ENCODE results near the gene MESP1. TPM values are rescaled to one million over a fixed set of nuclear protein-coding genes. Genes with fewer than 3 reads are reported as not detected.
"Not testable (repeated sequence)": the region's sequence is repeated elsewhere in the genome, so short reads cannot be mapped to it uniquely, and the experiment has no call there.

Gene MESP1, protein sequence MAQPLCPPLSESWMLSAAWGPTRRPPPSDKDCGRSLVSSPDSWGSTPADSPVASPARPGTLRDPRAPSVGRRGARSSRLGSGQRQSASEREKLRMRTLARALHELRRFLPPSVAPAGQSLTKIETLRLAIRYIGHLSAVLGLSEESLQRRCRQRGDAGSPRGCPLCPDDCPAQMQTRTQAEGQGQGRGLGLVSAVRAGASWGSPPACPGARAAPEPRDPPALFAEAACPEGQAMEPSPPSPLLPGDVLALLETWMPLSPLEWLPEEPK
- total RNA-seq: 1 to 10 TPM; 2.3 to 4.0 TPM

DNA sequence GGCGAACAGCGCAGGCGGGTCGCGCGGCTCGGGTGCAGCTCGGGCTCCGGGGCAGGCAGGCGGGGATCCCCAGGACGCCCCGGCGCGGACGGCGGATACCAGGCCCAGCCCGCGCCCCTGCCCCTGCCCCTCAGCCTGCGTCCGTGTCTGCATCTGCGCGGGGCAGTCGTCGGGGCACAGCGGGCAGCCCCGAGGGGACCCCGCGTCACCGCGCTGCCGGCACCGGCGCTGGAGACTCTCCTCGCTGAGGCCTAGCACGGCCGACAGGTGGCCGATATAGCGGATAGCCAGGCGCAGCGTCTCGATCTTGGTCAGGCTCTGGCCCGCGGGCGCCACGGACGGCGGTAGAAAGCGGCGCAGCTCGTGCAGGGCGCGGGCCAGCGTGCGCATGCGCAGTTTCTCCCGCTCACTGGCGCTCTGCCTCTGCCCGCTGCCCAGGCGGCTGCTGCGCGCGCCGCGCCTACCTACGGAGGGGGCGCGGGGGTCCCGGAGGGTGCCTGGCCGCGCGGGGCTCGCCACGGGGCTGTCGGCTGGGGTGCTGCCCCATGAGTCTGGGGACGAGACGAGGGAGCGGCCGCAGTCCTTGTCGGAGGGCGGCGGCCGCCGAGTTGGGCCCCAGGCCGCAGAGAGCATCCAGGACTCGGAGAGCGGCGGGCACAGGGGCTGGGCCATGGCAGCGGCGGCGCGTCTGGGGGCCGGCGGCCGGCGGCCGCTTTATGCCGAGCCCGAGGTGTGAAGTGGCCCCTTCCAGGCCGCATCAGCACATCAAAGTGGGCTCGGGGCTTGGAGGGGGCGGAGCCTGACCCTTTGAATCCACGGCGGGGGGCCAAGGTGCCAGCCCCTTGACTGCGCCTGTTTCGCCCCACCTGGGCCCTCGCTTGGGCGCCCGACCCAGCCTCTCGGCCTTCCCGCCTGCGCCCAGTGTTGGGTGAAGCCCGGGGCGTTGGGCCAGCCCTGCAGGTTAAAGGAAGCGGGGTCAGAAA is at the start of gene MESP1:
MESP1 (minus strand) TSS at position 690 of the 983 bp plus-strand sequence; CDS start at position 672, 18 bp downstream.
- Mint-ChIP-seq H3K9me3 (no peaks in the 10 kb centered on the region), H3K27ac (peak within 1 kb of the TSS in 1 of 2 donors; percentile 49), H3K4me3 (peak within 1 kb of the TSS; percentile 83), H3K4me1 (ENCODE audit: low read depth in 2 of 2) (peaks cover 0 to 2% of the 10 kb centered on the region in 2 donors), H3K27me3 (peaks cover 7 to 15% of the 10 kb centered on the region in 2 donors), H3K36me3 (no peaks in the 10 kb centered on the region)
- DNase-seq (ENCODE audit: low spot score) (peak; percentile 95), ATAC-seq (peak; percentile 93 to 95)

DNA sequence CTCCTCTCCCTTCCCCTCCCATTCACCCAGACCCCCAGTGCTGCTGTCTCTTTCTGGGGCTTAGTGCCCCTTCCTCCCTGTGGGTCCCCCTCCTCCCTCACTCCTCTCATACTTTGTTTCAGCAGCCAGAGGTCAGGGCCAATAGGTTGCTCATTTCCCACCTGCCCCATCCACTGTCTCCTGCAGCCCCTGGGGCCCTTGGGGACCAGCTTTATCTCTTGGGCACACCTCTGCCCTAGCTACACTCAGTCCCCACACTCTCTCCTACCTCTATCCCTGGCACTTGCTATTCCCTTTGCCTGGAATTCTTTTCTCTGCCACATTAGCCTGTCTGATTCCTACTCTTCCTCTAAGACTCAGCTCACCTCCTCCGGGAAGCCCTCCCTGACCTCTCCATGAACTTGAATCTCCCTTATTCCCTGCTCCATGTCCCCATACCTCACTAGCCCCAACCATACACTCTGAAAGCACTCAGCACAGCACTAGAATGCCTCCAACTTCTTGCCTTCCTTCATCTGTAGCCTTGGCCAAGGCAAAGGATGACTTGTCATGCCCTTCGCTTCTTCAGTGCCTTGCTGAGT is 49.0 kb upstream of the MESP1 start:
- Mint-ChIP-seq H3K4me1 (ENCODE audit: low read depth in 2 of 2) (no peaks in the 10 kb centered on the region), H3K9me3 (no peaks in the 10 kb centered on the region), H3K27ac (no peak overlapping the region), H3K36me3 (no peaks in the 10 kb centered on the region), H3K4me3 (no peak overlapping the region), H3K27me3 (peaks cover 9 to 21% of the 10 kb centered on the region in 2 donors)
- no peak for DNase-seq (ENCODE audit: low spot score)
- no peak for ATAC-seq

DNA sequence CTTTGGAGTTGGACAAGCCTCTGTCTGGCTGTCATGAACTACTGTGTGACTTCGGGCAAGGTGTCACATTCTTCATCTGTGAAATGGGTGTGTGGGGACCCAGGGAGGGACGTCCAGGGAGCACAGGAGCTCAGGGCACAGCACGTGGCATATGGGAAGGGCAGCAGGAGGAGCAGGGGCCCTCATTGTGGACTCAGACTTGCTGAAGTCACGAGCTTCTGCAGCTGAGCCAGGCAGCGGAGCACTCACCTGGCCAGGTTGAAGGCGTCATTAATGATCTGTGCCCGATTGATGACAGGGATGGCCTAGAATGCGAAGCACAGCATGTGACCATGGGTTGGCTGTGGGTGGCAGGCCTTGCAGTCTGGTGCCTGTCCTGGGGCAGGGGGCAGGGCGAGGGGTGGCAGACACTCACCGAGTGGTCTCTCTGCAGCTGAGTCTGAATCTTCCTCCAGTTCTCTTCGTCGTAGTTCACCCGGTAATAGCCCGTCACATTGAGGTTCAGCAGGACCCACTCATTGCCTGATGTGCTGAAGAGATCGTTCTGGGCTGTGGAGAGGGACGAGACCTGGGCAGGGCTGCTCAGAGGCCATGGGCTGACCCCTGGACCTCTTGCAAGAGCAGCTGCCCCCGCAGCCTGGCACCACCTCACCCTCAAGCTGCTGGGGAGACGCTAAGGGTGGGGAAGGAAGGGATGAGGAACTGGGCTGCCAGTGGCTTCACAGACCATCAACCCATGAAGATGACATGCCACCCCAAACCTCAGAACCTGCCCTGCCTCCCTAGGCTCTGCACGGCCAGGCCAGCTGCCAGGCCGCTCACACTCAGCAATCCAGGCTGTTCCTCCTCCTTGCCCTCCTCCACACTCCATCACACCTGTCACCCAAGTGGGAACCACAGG is 48.2 kb upstream of the MESP1 start:
- H3K4me3 Mint-ChIP-seq: no peak overlapping the region
- no peak for ATAC-seq
- DNase-seq (ENCODE audit: low spot score): no peak
- H3K27ac Mint-ChIP-seq: no peak overlapping the region
- no peaks in the 10 kb centered on the region for H3K9me3 Mint-ChIP-seq
- no peaks in the 10 kb centered on the region for H3K4me1 Mint-ChIP-seq (ENCODE audit: low read depth in 2 of 2)
- no peaks in the 10 kb centered on the region for H3K36me3 Mint-ChIP-seq
- peaks cover 11 to 24% of the 10 kb centered on the region in 2 donors for H3K27me3 Mint-ChIP-seq

DNA sequence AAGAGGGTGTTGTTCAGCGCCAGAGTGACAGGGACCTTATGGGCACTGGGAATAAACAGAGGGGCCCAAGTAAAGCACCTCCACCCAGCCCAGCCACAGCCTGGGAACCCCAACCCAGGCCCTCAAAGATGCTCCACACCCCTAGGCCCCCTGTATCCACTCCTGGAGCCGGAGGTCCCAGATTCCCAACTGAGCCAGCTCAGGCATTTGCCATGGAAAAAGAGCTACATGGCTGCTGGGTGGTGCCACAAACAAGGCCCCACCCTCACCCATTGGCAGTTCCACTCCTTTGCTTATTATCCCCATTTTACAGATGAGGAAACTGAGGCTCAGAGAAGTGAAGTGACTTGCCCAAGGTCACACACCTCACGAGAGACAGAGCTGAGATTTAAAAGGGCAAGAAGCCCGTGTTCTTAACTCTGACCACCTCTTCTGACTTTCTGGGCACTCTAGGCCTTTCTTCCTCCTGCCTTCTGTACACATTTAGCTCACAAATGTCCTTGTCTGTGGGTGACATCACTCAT is 46.7 kb upstream of the MESP1 start:
- no peak for ATAC-seq
- DNase-seq (ENCODE audit: low spot score): no peak
- H3K36me3 Mint-ChIP-seq: no peaks in the 10 kb centered on the region
- H3K9me3 Mint-ChIP-seq: no peaks in the 10 kb centered on the region
- H3K4me1 Mint-ChIP-seq (ENCODE audit: low read depth in 2 of 2): no peaks in the 10 kb centered on the region
- no peak overlapping the region for H3K27ac Mint-ChIP-seq
- no peak overlapping the region for H3K4me3 Mint-ChIP-seq
- H3K27me3 Mint-ChIP-seq: peaks cover 11 to 24% of the 10 kb centered on the region in 2 donors

DNA sequence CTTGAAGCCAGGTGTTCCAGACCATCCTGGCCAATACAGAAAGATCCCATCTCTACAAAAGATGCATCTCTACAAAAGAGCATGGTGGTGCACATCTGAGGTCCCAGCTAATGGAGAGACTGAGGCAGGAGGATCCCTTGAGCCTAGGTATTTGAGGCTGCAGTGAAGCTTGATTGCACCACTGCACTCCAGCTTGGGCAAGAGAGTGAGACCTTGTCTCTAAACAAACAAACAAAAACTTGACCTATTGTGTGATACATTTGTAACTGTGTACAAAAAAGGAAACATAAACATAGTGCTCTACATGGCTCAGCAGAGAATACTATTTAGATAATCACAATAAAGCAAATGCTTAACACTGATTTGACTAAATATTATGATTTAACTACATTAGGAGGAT is 44.9 kb upstream of the MESP1 start:
- no peak overlapping the region for H3K27ac Mint-ChIP-seq
- peaks cover 8 to 16% of the 10 kb centered on the region in 2 donors for H3K27me3 Mint-ChIP-seq
- H3K9me3 Mint-ChIP-seq: no peaks in the 10 kb centered on the region
- no peak overlapping the region for H3K4me3 Mint-ChIP-seq
- ATAC-seq: no peak
- no peaks in the 10 kb centered on the region for H3K36me3 Mint-ChIP-seq
- no peak for DNase-seq (ENCODE audit: low spot score)
- H3K4me1 Mint-ChIP-seq (ENCODE audit: low read depth in 2 of 2): no peaks in the 10 kb centered on the region

DNA sequence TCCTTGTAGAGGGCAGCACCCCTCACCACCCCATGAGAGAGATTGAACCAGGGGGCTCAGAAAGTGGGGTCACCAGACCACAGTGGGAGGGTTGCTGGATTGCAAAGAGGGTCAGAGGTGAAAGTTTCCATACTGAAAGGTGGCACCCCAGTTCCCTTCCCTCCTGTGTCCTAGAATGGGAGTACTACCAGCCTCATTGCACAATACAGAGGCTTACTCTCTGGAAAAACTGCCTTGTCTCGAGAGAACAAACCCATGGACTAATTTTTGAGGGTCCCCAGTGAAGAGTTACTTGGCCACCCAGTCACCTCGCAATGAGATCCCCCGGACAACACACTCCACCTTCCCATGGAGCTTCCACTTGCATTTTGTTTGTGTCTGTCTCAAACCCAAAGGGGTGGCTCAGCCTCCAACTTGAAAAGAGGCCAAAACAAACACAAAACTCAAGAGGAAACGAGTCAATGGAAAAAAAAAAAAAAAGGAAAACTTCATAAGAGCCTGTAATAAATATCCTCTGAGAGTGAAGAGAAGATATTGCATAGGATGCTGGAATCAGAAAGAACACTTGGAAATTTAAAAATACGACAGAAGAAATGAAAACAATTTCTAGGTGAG is 43.7 kb upstream of the MESP1 start:
- Mint-ChIP-seq H3K4me1 (ENCODE audit: low read depth in 2 of 2) (no peaks in the 10 kb centered on the region), H3K9me3 (no peaks in the 10 kb centered on the region), H3K27ac (no peak overlapping the region), H3K4me3 (no peak overlapping the region), H3K36me3 (no peaks in the 10 kb centered on the region), H3K27me3 (peaks cover 2 to 9% of the 10 kb centered on the region in 2 donors)
- no peak for DNase-seq (ENCODE audit: low spot score)
- ATAC-seq: no peak

GRCh38 chr15:89792106-89792805 is 41.2 kb upstream of the MESP1 start:
- Mint-ChIP-seq H3K27ac (no peak overlapping the region), H3K9me3 (no peaks in the 10 kb centered on the region), H3K4me3 (no peak overlapping the region), H3K27me3 (peaks cover 5 to 9% of the 10 kb centered on the region in 2 donors), H3K36me3 (no peaks in the 10 kb centered on the region), H3K4me1 (ENCODE audit: low read depth in 2 of 2) (no peaks in the 10 kb centered on the region)
- DNase-seq (ENCODE audit: low spot score) (no peak), ATAC-seq (no peak)

GRCh38 chr15:89790661-89791060 is 39.6 kb upstream of the MESP1 start:
- ATAC-seq (no peak), DNase-seq (ENCODE audit: low spot score) (no peak)
- no peaks in the 10 kb centered on the region for H3K36me3 Mint-ChIP-seq
- peaks cover 6 to 9% of the 10 kb centered on the region in 2 donors for H3K27me3 Mint-ChIP-seq
- H3K4me3 Mint-ChIP-seq: no peak overlapping the region
- H3K27ac Mint-ChIP-seq: no peak overlapping the region
- H3K4me1 Mint-ChIP-seq (ENCODE audit: low read depth in 2 of 2): no peaks in the 10 kb centered on the region
- no peaks in the 10 kb centered on the region for H3K9me3 Mint-ChIP-seq

GRCh38 chr15:89790206-89790605 is 39.2 kb upstream of the MESP1 start:
- Mint-ChIP-seq H3K4me3 (no peak overlapping the region), H3K27ac (no peak overlapping the region), H3K27me3 (peaks cover 5 to 7% of the 10 kb centered on the region in 2 donors), H3K36me3 (no peaks in the 10 kb centered on the region), H3K4me1 (ENCODE audit: low read depth in 2 of 2) (no peaks in the 10 kb centered on the region), H3K9me3 (no peaks in the 10 kb centered on the region)
- DNase-seq (ENCODE audit: low spot score) (peak; percentile 23), ATAC-seq (peak in 1 of 2 donors; percentile 20)

DNA sequence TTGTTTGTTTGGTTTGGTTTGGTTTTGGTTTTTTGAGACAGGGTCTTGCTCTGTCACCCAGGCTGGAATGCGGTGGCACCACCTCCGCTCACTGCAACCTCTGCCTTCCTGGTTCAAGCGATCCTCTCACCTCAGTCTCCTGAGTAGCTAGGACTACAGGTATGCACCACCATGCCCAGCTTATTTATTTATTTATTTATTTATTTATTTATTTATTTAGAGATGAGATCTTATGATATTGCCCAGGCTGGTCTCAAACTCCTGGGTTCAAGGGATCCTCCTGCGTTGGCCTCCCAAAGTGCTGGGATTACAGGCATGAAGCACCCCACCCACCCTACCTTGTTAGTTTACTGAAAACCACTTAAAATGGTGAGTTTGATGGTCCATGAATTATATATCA is 37.5 kb upstream of the MESP1 start:
- H3K4me1 Mint-ChIP-seq (ENCODE audit: low read depth in 2 of 2); H3K27me3 Mint-ChIP-seq; H3K36me3 Mint-ChIP-seq; H3K9me3 Mint-ChIP-seq; H3K4me3 Mint-ChIP-seq; DNase-seq (ENCODE audit: low spot score); H3K27ac Mint-ChIP-seq; ATAC-seq: not testable (repeated sequence)

DNA sequence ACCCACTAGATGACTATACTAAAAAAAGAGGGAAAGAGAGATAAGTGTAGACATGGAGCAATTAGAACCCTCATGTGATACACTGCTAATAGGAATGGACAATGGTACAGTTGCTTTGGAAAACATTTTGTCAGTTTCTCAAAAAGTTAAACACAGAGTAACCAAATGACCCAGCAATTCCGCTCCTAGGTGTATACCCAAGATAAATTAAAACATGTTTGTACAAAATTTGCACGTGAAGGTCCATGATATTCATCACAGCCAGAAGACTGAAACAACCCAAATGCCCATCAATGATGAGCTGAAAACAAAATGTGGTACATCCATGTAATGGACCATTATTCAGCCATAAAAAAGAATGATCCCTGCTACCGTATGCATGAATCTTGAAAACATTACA is 36.9 kb upstream of the MESP1 start:
- no peak for DNase-seq (ENCODE audit: low spot score)
- no peak overlapping the region for H3K27ac Mint-ChIP-seq
- peaks cover 0 to 5% of the 10 kb centered on the region in 2 donors for H3K27me3 Mint-ChIP-seq
- no peaks in the 10 kb centered on the region for H3K36me3 Mint-ChIP-seq
- H3K4me3 Mint-ChIP-seq: no peak overlapping the region
- no peak for ATAC-seq
- no peaks in the 10 kb centered on the region for H3K4me1 Mint-ChIP-seq (ENCODE audit: low read depth in 2 of 2)
- H3K9me3 Mint-ChIP-seq: no peaks in the 10 kb centered on the region

- no peak for ATAC-seq
- no peak for DNase-seq (ENCODE audit: low spot score)
- no peaks in the 10 kb centered on the region for H3K9me3 Mint-ChIP-seq
- no peak overlapping the region for H3K4me3 Mint-ChIP-seq
- peaks cover 3 to 6% of the 10 kb centered on the region in 2 donors for H3K27me3 Mint-ChIP-seq
- H3K36me3 Mint-ChIP-seq: no peaks in the 10 kb centered on the region
- H3K4me1 Mint-ChIP-seq (ENCODE audit: low read depth in 2 of 2): peaks cover 0 to 2% of the 10 kb centered on the region in 2 donors
- no peak overlapping the region for H3K27ac Mint-ChIP-seq
Observed at GRCh38 chr15:89785774-89786140, 34.7 kb upstream of the MESP1 start.
